HPDE6-E6E7 (cell line): ENCODE data around the gene APBA2.
"Not testable (repeated sequence)": the region's sequence is repeated elsewhere in the genome, so short reads cannot be mapped to it uniquely, and the experiment has no call there.

Experiments
- DNase-seq: peaks from one replicate; pipeline ENCODE4 v3.0.0; 2011; ENCODE audit warnings: missing footprints; ENCODE audit errors: extremely low spot score

Gene APBA2

GRCh38 chr15:29035336-29036285, 149.8 kb downstream of the APBA2 start:
- no peak for DNase-seq

- no peak for DNase-seq
Observed at GRCh38 chr15:29037997-29038705, 152.4 kb downstream of the APBA2 start.

- no peak for DNase-seq
Observed at GRCh38 chr15:29039466-29040369, 153.9 kb downstream of the APBA2 start.

- no peak for DNase-seq
Observed at GRCh38 chr15:29040370-29040751, 154.6 kb downstream of the APBA2 start.

GRCh38 chr15:29043736-29044502, 158.1 kb downstream of the APBA2 start:
- DNase-seq = no peak

- DNase-seq = no peak
Observed at GRCh38 chr15:29044503-29044901, 158.7 kb downstream of the APBA2 start.

- DNase-seq = not testable (repeated sequence)
Observed at GRCh38 chr15:29045161-29045560, 159.4 kb downstream of the APBA2 start.

- no peak for DNase-seq
Observed at GRCh38 chr15:29045717-29046116, 159.9 kb downstream of the APBA2 start.

- no peak for DNase-seq
Observed at GRCh38 chr15:29046281-29046810, 160.6 kb downstream of the APBA2 start.

- DNase-seq = no peak
Observed at GRCh38 chr15:29046977-29047376, 161.2 kb downstream of the APBA2 start.

- no peak for DNase-seq
Observed at GRCh38 chr15:29048011-29048410, 162.2 kb downstream of the APBA2 start.

- DNase-seq = no peak
Observed at GRCh38 chr15:29050870-29051269, 165.1 kb downstream of the APBA2 start.

- DNase-seq = no peak
Observed at GRCh38 chr15:29051422-29051821, 165.6 kb downstream of the APBA2 start.

GRCh38 chr15:29053006-29053405, 167.2 kb downstream of the APBA2 start:
- no peak for DNase-seq

GRCh38 chr15:29053661-29054131, 167.9 kb downstream of the APBA2 start:
- no peak for DNase-seq

GRCh38 chr15:29054171-29055045, 168.6 kb downstream of the APBA2 start:
- no peak for DNase-seq

- DNase-seq = no peak
Observed at GRCh38 chr15:29055876-29056275, 170.1 kb downstream of the APBA2 start.

- no peak for DNase-seq
Observed at GRCh38 chr15:29056839-29057450, 171.2 kb downstream of the APBA2 start.

GRCh38 chr15:29057856-29058255, 172.1 kb downstream of the APBA2 start:
- DNase-seq = no peak
